Endothelial cell (in vitro differentiated cells): ENCODE measurements around the gene ZEB2. TPM values are rescaled to one million over a fixed set of nuclear protein-coding genes. Genes with fewer than 3 reads are reported as not detected.

Experiments
- DNase-seq: peaks from one replicate; pipeline ENCODE4 v3.0.0; 2021; ENCODE audit warnings: low spot score
- H3K27ac Mint-ChIP-seq: one replicate; pipeline ENCODE4 v1.8.0; 2021; ENCODE audit warnings: mixed read lengths, inconsistent platforms; ENCODE audit not compliant: unreplicated experiment
- H3K27me3 Mint-ChIP-seq: one replicate; pipeline ENCODE4 v1.8.0; 2021; ENCODE audit warnings: mild to moderate bottlenecking, moderate library complexity, mixed read lengths, inconsistent platforms; ENCODE audit not compliant: unreplicated experiment
- H3K36me3 Mint-ChIP-seq: one replicate; pipeline ENCODE4 v1.8.0; 2021; ENCODE audit warnings: mild to moderate bottlenecking, low read depth, mixed read lengths, inconsistent platforms; ENCODE audit not compliant: unreplicated experiment
- H3K4me1 Mint-ChIP-seq: one replicate; pipeline ENCODE4 v1.8.0; 2021; ENCODE audit warnings: mild to moderate bottlenecking, mixed read lengths, inconsistent platforms; ENCODE audit not compliant: unreplicated experiment
- H3K4me3 Mint-ChIP-seq: one replicate; pipeline ENCODE4 v1.8.0; 2021; ENCODE audit warnings: mild to moderate bottlenecking, mixed read lengths, inconsistent platforms; ENCODE audit not compliant: unreplicated experiment
- H3K9me3 Mint-ChIP-seq: one replicate; pipeline ENCODE4 v1.8.0; 2021; ENCODE audit warnings: mixed read lengths, inconsistent platforms; ENCODE audit not compliant: unreplicated experiment
- CTCF ChIP-seq: fragments of 200-600 bp; sonication (generic); IDR thresholded peaks from one replicate; pipeline ENCODE4 v1.5.0; 2021; ENCODE audit warnings: antibody characterized with exemption; ENCODE audit not compliant: unreplicated experiment
- total RNA-seq: library from RNA; stranded (reverse); fragmentation: NEBNext Ultra II Directional; extraction: Animal tissue kit (Norgen Biotek cat#: 25700); gene quantifications from one replicate; pipeline ENCODE4 v1.2.1, GENCODE V29; 2021; ENCODE audit not compliant: unreplicated experiment

The ZEB2 gene
- total RNA-seq, 1 donor from 2014 or later = 109 TPM

DNA sequence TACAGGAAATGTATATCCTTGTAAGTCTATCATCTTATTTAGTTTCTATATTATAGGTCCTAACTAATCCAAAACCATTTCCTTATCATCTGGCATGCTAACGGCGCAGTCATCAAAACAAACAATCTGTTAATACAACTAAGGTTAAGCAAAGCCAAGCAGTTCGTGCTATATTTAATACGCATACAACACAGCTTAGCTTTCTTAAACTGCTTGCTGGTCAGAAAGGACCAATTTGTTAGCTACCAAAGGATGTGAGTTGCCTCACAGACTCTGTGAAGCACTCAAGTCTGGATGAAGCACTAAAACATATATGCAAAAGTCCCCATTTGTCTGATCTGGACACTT is 67.0 kb downstream of the ZEB2 start:
- peaks cover 78% of the 10 kb centered on the region for H3K4me1 Mint-ChIP-seq
- H3K27me3 Mint-ChIP-seq = peaks cover 4% of the 10 kb centered on the region
- peak overlapping the region; percentile 97 for H3K27ac Mint-ChIP-seq
- TF ChIP-seq CTCF = no peak
- DNase-seq = peak; percentile 9
- H3K36me3 Mint-ChIP-seq = peaks cover 6% of the 10 kb centered on the region
- H3K9me3 Mint-ChIP-seq = no peaks in the 10 kb centered on the region
- H3K4me3 Mint-ChIP-seq = no peak overlapping the region

- DNase-seq = peak; percentile 58
- peak overlapping the region; percentile 17 for H3K4me3 Mint-ChIP-seq
- peaks cover 72% of the 10 kb centered on the region for H3K4me1 Mint-ChIP-seq
- H3K27me3 Mint-ChIP-seq = peaks cover 4% of the 10 kb centered on the region
- no peaks in the 10 kb centered on the region for H3K9me3 Mint-ChIP-seq
- peak; percentile 43 for TF ChIP-seq CTCF
- peak overlapping the region; percentile 97 for H3K27ac Mint-ChIP-seq
- peaks cover 7% of the 10 kb centered on the region for H3K36me3 Mint-ChIP-seq
These were observed 67.5 kb downstream of the ZEB2 start for GRCh38 chr2:144452169-144452988.

DNA sequence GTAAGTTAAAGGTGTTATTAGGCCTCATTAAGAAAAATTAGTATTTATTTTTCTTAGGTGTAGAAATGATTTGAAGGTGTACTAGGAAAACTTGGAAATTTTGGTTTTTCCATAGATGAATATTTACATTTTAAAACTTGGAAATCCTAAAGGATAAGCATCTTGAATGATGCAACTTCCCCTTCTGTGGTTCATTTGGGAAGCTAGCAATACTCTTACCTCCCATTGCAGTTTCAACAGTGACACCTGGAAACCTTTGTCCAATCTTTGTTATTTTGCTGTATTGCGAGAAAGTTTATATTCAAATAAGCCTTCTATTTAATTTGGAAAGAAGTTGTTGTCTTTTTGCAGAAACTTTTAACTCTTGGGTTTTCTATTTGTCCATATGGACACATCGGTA is 68.5 kb downstream of the ZEB2 start:
- no peak for TF ChIP-seq CTCF
- Mint-ChIP-seq H3K4me3 (no peak overlapping the region), H3K27ac (peak overlapping the region; percentile 97), H3K4me1 (peaks cover 63% of the 10 kb centered on the region), H3K36me3 (peaks cover 14% of the 10 kb centered on the region), H3K9me3 (no peaks in the 10 kb centered on the region), H3K27me3 (peaks cover 3% of the 10 kb centered on the region)
- no peak for DNase-seq

DNA sequence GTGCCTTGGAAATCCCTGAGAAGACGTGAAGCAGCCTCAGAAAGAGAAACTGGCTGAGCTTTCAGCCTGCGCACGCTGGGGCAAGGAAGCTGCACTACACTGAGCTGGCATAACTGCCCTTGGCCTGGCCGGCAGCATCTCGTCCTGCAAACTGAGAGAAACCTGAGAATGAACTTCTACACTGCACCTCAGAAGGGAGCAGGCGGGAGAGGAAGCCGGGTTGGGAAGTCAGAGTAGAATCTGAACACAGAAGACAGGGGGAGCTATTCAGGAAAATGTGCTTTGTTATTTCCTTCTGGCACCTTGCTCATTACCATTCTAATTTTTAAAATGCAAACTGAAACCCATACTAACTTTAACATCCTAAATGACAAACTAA is 70.9 kb downstream of the ZEB2 start:
- Mint-ChIP-seq H3K4me3 (no peak overlapping the region), H3K27ac (no peak overlapping the region), H3K4me1 (peaks cover 56% of the 10 kb centered on the region), H3K9me3 (no peaks in the 10 kb centered on the region), H3K36me3 (peaks cover 25% of the 10 kb centered on the region), H3K27me3 (peaks cover 9% of the 10 kb centered on the region)
- no peak for DNase-seq
- TF ChIP-seq CTCF = peak; percentile 43

GRCh38 chr2:144448389-144449027 is 71.4 kb downstream of the ZEB2 start:
- Mint-ChIP-seq H3K27me3 (peaks cover 9% of the 10 kb centered on the region), H3K9me3 (no peaks in the 10 kb centered on the region), H3K4me1 (peaks cover 55% of the 10 kb centered on the region), H3K4me3 (peak overlapping the region; percentile 39), H3K36me3 (peaks cover 25% of the 10 kb centered on the region), H3K27ac (no peak overlapping the region)
- no peak for DNase-seq
- no peak for TF ChIP-seq CTCF
